ENCODE results near the gene RSF1.
"Not testable (repeated sequence)": the region's sequence is repeated elsewhere in the genome, so short reads cannot be mapped to it uniquely, and the experiment has no call there.

The RSF1 gene

DNA sequence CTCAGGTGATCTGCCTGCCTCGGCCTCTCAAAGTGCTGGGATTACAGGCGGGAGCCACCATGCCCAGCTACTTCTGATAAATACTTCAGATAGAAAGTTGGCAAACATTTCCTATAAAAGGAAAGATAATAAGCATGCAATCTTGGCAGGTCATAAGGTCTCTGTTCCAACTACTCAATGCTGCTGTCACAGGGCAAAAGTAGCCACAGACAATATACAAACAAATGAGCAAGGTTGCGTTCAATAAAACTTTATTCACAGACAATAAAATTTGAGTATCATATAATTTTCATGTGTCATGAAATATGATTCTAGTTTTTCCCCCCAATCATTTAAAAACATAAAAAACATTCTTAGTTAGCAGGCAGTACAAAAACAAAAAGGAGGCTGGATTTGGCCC is 129.9 kb downstream of the RSF1 start:
- DNase-seq (ENCODE audit: low read depth in 2 of 2) = no peak

DNA sequence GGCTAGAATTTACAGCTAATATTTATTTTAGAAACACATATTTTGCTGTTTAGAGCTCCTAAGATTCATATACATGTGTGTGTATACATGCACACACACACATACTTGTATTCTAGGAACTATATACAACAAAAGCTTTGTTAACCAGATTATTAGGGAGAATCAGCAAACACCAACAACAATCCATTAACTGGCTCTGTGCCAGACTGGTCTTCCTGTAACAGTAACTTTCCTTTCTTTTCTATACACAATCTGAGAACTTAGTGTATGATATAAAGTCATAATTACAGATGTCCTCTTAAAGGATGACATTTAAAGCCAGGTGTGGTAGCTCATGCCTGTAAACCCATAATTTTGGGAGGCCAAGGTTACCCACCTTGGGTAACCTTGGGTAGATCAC is 133.4 kb downstream of the RSF1 start:
- no peak for DNase-seq (ENCODE audit: low read depth in 2 of 2)

DNA sequence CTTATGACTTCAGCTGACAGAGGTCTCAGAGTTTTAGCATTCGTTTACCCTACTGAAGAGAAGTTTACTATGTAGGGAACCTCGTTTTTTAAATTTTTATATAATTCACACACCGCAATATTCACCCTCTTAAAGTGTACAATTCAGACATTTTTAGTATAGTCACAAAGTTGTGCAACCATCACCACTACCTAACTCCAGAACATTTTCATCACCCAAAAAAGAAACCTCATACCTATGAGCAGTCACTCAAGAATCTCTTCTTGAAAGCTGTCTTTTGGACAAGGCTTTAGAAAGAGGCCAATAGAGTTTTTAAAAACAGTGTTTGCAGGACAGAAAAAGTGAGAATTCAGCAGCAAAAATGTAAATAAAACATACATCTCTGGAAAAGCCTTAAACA is 143.4 kb downstream of the RSF1 start:
- DNase-seq (ENCODE audit: low read depth in 2 of 2) = no peak

DNA sequence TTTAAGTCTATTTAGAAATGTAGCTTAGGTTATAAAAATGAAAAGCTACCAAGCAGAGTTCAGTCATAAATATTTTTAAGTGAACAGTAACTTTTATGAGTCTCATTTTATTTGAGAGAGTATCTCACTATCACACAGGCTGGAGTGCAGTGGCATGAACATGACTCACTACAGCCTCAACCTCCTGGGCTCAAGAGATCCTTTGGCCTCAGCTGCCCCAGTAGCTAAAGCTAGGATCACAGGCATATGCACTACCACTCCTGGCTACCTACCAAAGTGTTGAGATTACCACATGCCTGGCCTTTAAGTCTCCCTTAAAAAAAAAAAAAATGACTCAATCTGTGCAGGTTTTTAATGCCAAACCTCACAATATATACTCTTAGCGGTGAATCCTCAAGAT is 148.3 kb downstream of the RSF1 start:
- DNase-seq (ENCODE audit: low read depth in 2 of 2) = no peak

DNA sequence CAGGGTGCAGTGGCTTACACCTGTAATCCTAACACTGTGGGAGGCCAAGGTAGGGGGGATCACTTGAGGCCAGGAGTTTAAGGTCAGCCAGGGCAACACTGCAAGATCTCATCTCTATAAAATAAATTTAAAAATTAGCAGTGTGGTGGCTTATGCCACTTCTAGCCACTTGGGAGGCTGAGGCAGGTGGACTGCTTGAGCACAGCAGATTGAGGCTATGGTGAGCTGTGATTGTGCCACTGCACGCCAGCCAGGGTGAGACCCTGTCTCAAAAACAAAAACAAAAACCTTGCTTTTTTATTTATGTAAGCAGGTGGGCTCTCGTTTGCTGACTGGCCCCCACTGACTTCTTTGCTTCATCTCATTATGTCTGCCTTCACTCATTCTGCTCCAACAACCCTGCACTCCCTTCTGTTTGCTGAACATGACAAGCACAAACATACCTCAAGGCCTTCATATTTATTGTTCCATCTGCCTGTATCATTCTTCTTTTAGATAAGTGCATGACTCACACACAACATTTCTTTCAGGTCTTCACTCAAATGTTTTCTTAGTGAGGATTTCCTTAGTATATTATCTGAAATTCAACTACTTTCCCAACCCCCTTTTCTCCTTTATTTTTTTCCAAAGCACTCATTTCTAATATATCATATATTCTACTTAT is 150.5 kb downstream of the RSF1 start:
- no peak for DNase-seq (ENCODE audit: low read depth in 2 of 2)

DNA sequence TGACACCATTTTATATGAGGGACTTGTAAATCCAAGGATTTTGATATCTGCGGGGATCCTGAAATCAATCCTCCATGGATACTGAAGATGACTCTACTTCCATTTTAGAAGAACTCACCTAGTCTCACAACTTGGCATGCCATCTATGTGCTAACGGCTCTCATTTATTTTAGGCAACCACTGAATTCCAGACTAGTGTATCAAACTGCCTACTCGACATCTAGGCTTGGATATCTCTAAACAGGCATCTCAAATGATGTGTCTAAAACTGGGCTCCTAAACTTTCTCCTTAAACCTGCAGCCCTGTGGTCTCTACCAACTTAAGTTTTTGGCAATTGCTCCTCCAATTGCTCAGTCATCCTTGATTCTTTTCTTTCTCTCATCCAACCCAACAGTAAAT is 151.8 kb downstream of the RSF1 start:
- no peak for DNase-seq (ENCODE audit: low read depth in 2 of 2)

DNA sequence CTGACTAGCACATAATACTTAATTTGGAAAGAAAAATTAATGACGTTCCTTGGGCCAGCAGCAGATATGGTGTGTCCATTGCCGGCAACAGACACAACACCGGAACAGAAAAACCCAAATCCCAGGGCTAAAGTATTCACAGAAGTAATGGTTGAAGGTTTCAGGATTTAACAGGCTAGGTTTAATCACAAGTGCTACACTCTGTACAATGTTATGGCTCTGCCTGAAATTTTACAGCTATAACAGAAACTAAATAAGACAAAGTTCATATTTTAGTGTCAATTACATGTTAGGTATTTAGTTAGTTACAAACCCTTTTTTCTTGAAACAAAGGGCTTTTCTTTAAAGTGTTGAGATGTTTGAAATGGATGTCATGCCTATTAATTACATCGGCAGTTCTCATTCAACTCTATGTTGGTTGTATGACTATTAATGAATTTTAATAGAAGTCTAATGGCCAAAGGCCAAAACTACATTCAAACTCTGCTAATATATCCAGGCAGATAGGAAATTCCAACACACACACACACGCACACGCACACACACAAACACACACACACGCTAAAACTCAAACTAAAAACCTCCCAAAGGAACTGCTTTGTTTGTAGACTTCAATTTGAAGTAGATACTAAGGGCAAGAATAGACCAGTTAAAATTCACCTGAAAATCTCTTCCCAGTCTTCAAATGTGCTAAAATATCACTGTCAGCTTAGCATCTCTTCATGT is 155.1 kb downstream of the RSF1 start:
- no peak for DNase-seq (ENCODE audit: low read depth in 2 of 2)

DNA sequence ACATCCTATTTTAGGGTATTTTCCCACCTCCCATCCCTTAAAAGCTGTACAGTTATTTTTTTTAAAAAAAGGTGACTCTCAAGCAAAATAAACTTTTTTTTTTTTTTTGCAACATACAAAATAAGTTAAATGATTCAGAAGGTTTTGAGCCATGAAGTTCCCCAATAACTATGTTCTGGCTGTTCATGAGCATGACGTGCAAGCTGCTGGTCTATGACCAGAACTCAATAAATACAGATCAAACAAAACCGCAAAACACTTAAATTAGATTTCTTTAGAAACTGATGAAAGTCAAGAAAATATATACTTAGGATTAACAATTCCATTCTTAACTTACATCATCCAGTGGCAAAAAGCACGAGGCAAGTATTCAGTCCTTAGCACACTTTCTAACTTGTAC is 158.9 kb downstream of the RSF1 start:
- no peak for DNase-seq (ENCODE audit: low read depth in 2 of 2)

DNA sequence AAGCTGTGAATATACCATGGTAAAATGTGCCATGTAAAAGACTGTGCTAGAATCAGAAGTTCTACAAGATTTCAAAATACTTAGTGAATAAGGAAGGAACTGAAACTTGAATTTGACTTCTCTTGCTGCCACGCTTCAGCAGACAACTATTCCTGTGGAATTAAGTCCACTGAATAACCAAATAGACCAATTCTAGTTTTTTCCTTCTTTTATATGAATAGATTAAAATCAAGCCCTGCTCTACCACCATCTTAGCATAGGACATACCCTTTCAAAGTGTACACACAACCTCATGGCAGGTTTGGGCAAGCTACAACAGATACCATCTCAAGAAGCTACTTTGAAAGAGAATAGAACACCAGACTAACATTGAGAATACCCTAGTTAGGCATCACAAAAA is 159.6 kb downstream of the RSF1 start:
- DNase-seq (ENCODE audit: low read depth in 2 of 2) = no peak

DNA sequence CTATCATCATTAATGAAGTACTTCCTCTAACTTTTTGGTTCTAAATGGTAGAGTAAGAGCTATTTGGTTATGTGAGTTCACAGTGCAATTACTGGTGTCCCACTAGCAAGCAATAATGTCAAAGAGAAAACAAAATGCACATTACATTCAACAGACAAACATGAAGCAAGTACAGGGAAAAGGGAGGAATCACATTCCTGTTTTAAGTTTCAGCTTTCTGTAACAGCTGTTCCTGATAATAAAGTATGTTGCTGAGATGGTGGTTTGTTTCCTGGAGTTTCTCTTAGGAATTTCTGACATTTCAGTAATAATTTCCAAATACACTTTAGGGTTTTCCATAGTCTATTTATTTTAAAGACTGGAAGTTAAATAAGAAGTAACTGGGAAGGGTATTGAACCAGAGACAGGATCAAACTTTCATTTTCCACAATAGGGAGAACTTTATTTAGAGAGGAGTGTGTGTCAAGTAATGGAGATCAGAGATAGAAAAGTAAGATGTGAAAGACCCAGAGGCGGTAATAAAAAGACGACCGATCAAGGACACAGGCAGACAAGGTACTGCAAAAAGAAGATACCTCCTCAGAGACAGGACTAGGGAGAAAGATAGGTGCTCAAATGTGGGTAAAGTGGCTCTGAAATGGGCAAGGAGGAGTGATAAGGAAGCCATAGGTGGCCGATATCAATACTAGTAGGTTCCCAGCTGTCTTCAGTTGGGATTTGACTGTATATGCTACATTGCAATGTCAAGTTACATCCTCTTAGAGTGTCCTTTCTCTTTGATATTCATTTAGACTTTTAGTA is 162.1 kb downstream of the RSF1 start:
- DNase-seq (ENCODE audit: low read depth in 2 of 2) = no peak

DNA sequence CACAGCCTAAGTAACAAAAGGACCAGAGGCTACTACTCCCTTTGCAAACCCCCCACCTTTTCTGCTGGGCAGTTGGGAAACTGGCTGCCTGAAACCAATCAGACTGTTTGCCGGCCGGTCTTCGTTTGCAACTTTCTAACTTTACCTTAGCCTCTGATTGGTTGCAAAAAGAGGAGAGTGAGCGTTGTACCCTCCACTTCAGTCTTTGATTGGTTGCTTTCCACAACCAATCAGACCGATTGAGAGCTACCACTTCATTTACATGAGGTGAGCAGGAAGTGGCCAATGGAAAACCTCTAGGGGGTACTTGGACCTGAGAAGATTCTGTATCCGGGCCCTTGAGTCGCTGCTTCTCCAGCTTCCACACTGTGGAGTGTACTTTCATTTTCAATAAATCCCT is 164.2 kb downstream of the RSF1 start:
- no peak for DNase-seq (ENCODE audit: low read depth in 2 of 2)

DNA sequence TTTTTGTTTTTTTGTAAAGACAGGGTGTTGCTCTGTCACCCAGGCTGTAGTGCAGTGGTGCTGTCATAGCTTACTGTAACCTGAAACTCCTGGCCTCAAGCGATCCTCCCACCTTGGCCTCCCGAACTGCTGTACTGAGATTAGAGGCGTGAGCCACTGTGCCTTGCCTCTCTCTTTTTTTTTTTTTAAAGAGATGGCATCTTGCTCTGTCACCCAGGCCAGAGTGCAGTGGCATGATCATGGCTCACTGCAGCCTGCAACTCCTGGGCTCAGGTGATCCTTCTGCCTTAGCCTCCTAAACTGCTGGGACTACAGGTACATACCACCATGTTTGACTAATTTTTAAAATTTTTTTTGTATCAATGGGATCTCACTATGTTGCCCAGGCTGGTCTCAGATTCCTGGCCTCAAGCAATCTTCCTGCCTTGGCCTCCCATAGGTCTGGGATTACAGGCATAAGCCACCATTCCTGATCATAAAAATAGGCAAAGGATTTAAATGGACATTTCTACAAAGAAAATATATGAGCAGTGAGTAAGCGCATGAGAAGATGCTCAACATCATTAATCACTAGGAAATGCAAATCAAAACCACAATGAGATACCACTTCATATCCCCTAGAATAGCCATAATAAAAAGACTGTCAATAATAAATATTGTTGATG is 165.6 kb downstream of the RSF1 start:
- DNase-seq (ENCODE audit: low read depth in 2 of 2) = no peak

DNA sequence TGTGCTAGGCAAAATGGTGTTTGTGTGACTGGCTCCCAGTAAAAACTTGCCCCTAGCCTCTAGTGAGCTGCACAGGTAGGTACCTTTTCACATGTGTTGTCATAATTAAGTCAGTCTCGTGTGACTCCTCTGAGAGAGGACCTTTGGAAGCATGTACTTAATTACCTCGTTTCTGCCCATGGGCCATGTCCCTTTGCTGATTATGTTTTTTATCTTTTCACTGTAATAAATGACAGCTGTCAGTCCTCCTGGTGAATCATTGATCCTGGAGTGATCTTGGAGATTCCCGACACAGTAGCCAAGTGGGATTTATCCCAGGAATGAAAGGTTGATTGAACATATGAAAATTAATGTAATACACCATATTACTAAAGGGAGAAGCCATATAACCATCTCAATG is 170.4 kb downstream of the RSF1 start:
- DNase-seq (ENCODE audit: low read depth in 2 of 2) = no peak

DNA sequence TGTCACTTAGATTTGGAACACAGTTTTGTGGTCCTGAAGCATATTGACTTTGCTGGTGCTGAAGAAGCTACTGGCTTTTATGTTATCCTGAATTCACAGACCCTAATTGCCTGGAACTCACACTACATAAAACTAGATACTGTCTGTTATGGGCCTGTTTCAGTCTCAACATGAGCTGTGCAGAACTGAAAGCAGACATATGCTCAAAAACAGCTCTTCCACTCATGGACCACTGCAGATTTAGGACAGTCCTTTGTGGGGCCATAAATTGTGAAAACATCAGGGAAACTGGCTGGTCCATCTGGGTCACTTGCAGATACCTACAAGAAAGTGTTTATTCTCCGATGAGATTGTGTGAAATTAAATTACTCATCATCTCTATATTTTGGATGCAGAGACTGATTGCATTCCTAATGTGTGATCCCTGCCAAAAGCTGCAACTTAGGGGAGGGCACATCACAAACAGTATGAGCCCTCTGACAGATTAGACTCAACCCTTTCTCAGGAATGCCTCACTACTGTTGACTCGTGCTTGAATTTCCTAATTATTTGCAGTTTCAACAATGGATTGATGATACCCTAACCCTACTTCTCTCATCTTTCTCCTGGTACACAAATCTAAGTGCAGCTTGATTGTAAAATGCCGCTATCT is 172.7 kb downstream of the RSF1 start:
- no peak for DNase-seq (ENCODE audit: low read depth in 2 of 2)

DNA sequence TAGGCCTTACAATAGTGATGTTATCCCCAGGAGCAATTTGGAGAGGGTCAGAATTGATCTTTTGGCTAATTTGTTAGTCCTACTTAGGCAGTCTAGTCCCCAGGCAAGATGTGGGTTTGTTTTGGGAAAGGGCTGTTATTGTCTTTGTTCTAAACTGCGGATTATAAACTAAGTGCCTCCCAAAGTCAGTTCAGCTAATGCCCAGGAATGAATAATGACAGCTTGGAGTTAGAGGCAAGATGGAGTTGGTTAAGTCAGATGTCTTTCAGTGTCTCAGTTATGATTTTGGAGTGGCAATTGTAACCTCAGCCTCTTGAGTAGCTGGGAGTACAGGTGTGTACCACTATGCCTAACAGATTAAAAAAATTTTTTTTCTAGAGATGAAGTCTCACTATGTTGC is 175.6 kb downstream of the RSF1 start:
- DNase-seq (ENCODE audit: low read depth in 2 of 2) = no peak

DNA sequence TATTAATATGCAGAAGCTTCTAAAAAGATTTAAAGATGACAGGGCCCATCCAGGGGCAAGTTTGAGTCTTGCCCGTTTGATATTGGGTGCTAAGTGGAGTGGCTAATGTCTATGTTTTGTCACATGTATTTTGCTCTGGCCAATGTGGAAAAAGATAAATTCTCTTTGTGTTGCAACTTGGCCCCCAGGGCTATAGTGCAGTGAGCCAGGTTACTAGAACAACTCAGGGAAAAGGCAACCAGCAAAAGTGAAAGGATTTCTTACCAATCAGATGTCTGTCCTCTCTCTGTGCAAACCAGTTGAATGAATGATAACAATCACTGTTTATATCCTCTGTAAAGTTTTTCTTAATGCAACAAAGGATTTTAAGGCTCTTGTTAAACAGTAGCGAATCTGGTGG is 178.3 kb downstream of the RSF1 start:
- DNase-seq (ENCODE audit: low read depth in 2 of 2) = no peak

DNA sequence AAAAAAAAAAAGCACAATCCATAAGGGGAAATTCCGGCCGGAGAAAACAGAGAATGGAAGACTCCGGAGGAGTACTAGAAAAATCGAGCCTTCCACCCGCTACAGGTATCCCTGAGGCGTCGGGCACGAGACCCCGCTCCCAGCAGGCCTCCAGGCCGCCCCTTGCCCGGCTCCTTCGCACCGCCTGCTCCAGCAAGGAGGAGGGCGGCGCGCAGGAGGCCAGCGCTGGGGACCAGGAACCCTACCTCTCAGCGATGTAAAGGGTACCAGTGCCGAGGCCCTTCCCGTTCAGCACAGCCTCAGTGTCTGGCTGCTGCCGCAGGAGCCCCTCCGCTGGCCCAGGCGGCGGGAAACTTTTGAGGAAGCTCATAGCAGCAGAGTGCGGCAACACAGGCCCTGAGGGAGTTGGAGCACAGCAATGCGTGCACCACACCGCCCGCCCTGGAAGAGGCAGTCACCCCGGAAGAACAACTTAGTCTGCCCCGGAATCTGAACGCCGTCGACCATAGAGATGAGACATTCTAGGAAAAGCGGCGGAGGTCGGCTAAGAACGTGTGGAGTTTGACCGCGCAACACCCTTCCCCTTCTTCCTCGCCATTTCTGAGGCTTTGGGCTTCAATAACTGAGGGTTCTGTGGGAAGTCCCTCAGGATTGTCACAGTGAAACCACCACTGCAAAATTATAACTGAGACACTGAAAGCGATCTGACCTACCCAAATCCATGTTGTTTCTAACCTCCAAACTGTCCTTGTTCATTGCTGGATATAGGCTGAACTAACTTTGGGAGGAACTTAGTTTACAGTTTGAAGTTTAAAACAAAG is 183.0 kb downstream of the RSF1 start, which contains the start of gene CLNS1A:
Gene CLNS1A (minus strand): TSS at position 450 of the 821 bp plus-strand sequence. CDS start 80 bp downstream, at position 370.
- peak; percentile 65 to 75 for DNase-seq (ENCODE audit: low read depth in 2 of 2)

DNA sequence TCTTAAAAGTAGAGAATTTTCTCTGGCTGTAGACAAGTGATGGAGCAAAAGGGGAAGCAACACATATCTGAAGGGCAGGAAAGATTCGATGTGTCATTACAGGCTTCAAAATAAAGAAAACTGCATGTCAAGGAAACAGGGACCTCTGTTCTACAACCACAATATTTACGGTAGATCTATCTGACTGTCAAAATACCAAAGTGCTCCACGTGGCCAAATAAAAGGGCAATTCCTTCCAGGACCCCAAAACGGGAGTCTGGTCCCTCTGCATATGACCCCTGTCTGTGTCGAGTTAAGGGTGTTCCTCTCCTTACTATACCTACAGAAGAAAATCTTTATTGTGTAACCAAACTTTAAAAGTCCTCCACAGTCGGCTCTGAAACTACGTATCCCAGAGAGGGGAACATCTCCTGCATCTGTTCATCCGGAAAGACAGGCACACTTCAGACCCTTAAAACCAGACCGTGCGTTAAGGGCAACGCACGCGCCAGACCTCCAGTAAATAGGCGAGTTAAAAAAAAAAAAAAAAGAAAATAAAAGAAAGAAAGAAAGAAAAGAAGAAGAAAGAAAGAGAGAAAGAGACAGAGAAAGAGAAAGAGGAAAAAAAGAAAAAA is 183.7 kb downstream of the RSF1 start:
- no peak for DNase-seq (ENCODE audit: low read depth in 2 of 2)

DNA sequence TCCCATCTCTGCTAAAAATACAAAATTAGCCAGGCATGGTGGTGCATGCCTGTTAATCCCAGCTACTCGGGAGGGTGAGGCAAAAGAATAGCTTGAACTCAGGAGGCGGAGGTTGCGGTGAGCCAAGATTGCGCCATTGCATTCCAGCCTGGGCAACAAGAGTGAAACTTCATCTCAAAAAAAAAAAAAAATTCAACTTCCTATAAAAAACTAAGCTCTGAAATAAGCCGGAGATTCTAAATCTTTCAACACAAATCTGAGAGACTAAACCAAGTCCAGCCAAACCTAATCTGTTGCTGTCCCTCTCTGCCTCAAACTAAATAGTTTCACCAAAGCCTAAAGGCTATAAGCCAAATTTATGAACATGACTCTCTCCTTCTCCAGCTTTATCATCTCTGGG is 186.6 kb downstream of the RSF1 start:
- DNase-seq (ENCODE audit: low read depth in 2 of 2) = not testable (repeated sequence)

DNA sequence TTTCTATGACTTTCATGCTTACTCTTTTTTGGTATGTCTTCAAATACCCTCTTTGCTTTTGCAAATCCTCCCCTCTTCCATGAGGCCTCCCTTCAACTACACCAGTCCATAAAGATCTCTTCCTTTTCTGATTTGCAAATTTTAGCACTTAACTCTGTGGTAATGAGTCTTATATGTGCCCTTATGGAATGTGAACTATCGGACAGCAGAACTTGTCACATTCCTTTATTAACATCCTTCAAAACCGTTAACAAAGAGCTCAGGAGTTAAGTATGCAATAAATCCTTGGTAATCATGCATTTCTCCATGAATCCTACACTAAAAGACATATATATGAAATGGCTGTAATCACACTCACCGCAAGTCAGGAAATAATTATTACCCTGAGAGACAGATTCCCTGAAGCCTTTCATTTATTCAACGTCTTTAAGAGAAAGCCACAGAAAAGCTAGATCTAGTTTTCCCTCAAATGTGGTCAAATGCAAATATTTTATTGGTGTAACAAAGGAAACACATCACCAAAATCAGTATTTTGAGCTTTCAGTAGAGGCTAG is 190.3 kb downstream of the RSF1 start:
- no peak for DNase-seq (ENCODE audit: low read depth in 2 of 2)
